Activated naive CD8-positive, alpha-beta T cell (primary cell): ENCODE data around the gene PIK3CG.
"Not testable (repeated sequence)": the region's sequence is repeated elsewhere in the genome, so short reads cannot be mapped to it uniquely, and the experiment has no call there.

Experiments
- H3K27ac Mint-ChIP-seq: one replicate; pipeline ENCODE4 v1.8.0; 2021; ENCODE audit warnings: mixed read lengths
- H3K27me3 Mint-ChIP-seq: one replicate; pipeline ENCODE4 v1.8.0; 2021; ENCODE audit warnings: mixed read lengths
- H3K36me3 Mint-ChIP-seq: one replicate; pipeline ENCODE4 v1.8.0; 2021; ENCODE audit warnings: mixed read lengths
- H3K4me1 Mint-ChIP-seq: one replicate; pipeline ENCODE4 v1.8.0; 2021; ENCODE audit warnings: low read depth, mixed read lengths
- H3K4me3 Mint-ChIP-seq: one replicate; pipeline ENCODE4 v1.8.0; 2021; ENCODE audit warnings: mild to moderate bottlenecking, mixed read lengths
- H3K9me3 Mint-ChIP-seq: one replicate; pipeline ENCODE4 v1.8.0; 2021; ENCODE audit warnings: low read depth, mixed read lengths

Gene PIK3CG

DNA sequence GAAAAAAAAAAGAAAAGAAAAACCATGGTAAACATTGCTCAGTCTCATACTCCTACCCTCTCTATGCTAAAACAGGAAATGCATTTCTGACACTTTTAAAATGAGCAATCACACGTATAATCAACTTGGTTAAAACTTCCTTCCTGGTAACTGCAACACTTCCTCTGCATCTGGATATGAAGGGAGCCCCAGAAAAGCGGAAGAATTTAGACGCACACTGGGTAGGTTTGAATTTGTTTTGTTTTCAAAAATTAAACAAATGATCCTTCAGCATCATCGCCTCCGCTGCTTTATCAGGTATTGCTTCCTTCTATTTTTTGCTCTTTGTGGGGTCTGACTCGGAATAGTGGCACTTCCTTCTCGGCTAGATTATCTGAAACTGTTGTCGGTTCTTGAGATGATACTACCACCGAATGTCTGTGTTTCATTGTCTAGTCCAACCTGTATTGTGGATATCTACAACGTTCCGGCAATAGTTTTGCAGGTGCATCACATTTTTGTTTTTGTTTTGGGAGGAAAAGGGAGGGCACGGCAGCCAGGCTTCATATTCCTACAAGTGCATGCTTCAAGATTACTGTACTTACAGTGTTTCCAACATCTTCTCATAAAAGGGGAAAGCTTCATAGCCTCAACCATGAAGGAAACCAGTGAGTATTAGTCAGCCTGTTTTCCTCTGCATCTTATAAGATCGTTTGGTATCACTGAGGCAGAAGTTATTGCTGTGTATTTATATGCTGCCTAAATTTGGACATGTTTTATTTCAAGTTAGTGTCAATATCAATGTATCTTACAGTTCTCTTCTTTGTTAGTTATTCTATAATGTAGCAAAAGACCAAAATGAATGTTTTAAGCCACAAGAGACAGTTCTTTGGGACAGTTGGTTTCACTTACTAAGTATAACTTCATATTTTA is at the start of gene PIK3CG:
Gene PIK3CG, plus strand, starts transcription at position 153 of the 912 bp plus-strand sequence. CDS start 2,280 bp downstream, outside the sequence.
- no peaks in the 10 kb centered on the region for H3K9me3 Mint-ChIP-seq
- H3K27ac Mint-ChIP-seq: peak within 1 kb of the TSS; percentile 92
- H3K36me3 Mint-ChIP-seq: peaks cover 19% of the 10 kb centered on the region
- peak within 1 kb of the TSS; percentile 95 for H3K4me3 Mint-ChIP-seq
- H3K4me1 Mint-ChIP-seq: peaks cover 79% of the 10 kb centered on the region
- H3K27me3 Mint-ChIP-seq: no peaks in the 10 kb centered on the region

DNA sequence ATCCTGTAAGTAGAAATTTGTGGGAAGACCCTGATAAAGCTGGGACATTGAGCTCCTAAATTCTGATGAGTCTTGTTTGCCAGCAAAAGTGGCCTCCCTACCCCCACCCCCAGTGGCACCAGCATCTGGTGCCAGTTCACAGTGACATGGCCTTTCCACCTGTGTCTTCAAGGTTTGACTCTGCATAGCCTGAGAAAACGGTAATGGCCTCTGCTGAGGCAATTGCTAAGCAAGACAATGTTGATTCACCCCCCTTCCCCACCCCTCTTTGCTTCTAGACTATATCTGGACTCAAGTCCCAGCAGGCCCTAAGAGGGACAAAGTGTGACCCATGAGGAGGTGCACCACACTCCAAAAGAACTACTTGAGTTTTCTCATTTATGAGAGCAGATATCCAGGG is 48.0 kb upstream of the PIK3CG start:
- Mint-ChIP-seq H3K27ac (no peak overlapping the region), H3K27me3 (no peaks in the 10 kb centered on the region), H3K4me3 (no peak overlapping the region), H3K36me3 (no peaks in the 10 kb centered on the region), H3K4me1 (no peaks in the 10 kb centered on the region), H3K9me3 (no peaks in the 10 kb centered on the region)

DNA sequence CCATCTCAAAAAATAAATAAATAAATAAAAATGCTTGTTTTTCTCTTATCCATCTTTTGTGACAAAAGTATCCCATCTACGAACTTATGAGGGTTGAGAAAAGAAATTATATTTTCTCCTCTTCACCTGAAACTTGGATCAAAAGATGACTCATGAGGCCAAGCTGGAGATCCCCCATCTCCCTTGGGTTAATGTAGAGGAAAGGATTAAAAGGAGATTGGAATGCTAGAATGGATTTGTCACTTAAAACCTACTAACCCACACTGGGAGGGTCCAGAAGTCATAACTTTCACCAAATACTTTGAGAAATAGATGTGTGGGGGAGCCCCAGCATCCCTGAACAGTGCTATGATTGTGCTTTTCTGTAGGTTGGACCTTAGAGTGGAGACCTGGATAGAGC is 46.3 kb upstream of the PIK3CG start:
- H3K36me3 Mint-ChIP-seq: no peaks in the 10 kb centered on the region
- H3K4me3 Mint-ChIP-seq: no peak overlapping the region
- H3K27ac Mint-ChIP-seq: no peak overlapping the region
- H3K27me3 Mint-ChIP-seq: no peaks in the 10 kb centered on the region
- H3K9me3 Mint-ChIP-seq: no peaks in the 10 kb centered on the region
- no peaks in the 10 kb centered on the region for H3K4me1 Mint-ChIP-seq

DNA sequence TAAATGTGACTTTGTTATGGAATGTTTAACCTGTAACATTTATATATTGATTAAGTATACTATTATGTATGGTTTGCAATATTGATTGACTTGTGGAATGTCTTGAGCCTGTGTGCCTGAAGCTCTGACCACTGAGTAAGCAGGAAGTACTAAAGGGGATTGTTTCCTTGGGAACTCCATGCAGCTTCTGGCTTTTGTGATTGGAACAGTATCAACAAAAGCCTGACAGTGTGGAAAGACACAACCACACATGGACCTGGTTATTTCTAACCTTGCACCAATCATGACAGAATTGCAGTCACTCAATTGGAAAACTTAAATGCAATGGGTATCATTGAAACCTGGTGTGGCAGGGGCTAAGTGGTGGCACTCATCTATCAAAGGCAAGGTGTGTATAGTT is 45.5 kb upstream of the PIK3CG start:
- Mint-ChIP-seq H3K4me1 (no peaks in the 10 kb centered on the region), H3K27me3 (no peaks in the 10 kb centered on the region)

DNA sequence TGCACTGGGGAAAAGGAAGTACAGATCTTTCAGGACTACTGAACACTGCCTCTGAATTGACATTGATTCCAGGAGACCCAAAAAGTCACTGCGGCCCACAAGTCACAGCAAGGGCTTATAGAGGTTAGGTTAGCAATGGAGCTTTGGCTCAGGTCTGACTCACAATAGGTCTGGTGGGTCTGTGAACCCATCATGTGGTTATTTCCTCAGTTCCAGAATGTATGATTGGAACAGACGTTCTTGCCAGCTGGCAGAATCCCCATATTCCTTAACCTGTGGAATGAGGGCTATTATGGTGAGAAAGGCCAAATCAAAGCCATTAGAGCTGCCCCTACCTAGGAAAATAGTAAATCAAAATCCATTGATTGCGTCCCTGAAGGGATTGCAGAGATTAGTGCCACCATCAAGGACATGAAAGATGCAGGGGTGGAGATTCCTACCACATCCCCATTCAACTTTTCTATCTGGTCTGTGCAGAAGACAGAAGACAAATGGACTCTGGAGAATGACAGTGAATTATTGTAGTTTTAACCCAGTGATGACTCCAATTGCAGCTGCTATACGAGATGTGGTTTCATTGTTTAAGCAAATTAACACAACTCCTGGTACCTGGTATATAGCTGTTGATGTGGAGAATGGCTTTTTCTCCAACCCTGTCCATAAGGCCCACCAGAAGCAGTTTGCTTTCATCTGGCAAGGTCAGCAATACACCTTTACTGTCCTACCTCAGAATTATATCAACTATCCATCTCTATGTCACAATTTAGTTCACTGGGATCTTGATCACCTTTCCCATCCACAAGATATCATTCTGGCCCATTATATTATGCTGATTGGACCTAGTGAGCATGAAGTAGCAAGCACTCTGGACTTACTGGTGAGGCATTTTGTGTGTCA is 44.5 kb upstream of the PIK3CG start:
- Mint-ChIP-seq H3K4me3 (no peak overlapping the region), H3K27me3 (no peaks in the 10 kb centered on the region), H3K9me3 (no peaks in the 10 kb centered on the region), H3K36me3 (no peaks in the 10 kb centered on the region), H3K27ac (no peak overlapping the region), H3K4me1 (no peaks in the 10 kb centered on the region)

More for the DNA sequence above, 45.5 kb upstream of the PIK3CG start:
- H3K9me3 Mint-ChIP-seq: no peaks in the 10 kb centered on the region
- H3K4me3 Mint-ChIP-seq: no peak overlapping the region
- H3K27ac Mint-ChIP-seq: no peak overlapping the region
- no peaks in the 10 kb centered on the region for H3K36me3 Mint-ChIP-seq

DNA sequence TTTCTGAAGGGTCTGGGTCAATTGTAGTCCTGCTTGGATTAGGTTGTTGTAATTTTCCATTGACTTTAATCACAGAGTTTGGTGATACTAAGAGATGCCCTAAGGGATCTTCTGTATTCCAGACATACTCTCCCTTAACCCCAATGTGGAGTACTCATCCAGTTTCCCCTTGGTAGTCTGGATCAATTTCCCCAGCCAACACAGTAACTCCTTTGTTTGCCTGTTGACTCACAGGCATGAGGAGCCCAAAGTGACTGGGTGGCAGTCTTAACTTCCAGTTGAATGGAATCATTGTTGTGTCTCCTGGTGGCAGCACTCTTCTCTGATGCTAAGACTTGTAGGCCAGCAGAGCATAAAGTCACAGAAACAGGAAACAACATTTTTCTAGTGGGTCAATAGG is 41.5 kb upstream of the PIK3CG start:
- H3K4me3 Mint-ChIP-seq: no peak overlapping the region
- no peaks in the 10 kb centered on the region for H3K27me3 Mint-ChIP-seq
- no peak overlapping the region for H3K27ac Mint-ChIP-seq
- no peaks in the 10 kb centered on the region for H3K36me3 Mint-ChIP-seq
- H3K4me1 Mint-ChIP-seq: no peaks in the 10 kb centered on the region
- no peaks in the 10 kb centered on the region for H3K9me3 Mint-ChIP-seq

DNA sequence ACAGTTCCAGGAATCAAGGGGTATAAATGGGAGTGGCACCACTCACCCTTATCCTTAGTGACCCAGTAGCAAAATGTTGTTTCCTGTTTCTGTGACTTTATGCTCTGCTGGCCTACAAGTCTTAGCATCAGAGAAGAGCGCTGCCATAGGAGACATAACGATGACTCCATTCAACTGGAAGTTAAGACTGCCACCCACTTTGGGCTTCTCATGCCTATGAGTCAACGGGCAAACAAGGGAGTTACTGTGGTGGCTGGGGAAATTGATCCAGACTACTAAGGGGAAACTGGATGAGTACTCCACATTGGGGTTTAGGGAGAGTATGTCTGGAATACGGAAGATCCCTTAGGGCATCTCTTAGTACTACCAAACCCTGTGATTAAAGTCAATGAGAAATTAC is 40.6 kb upstream of the PIK3CG start:
- Mint-ChIP-seq H3K9me3 (peaks cover under 1% of the 10 kb centered on the region), H3K36me3 (no peaks in the 10 kb centered on the region), H3K4me3 (no peak overlapping the region), H3K27ac (no peak overlapping the region), H3K4me1 (no peaks in the 10 kb centered on the region), H3K27me3 (no peaks in the 10 kb centered on the region)

DNA sequence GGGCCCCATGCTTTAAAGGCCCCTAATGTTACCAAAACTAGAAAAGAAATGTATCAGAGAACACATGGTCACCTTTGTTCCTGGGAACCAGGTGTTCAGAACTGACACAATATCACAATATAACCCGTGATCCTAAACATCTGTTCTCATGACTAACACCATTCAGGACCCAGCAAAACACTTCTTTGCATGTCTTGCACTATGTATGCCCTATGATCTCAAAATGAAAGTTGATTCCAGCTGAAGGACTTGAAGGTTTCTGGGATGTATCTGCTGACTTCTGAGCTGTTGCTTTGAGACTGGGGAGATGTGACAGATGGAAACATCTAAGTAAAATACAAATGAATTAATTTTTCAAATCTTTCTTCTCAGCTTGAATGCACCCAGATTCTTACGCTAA is 37.5 kb upstream of the PIK3CG start:
- H3K36me3 Mint-ChIP-seq: peaks cover 2% of the 10 kb centered on the region
- H3K27ac Mint-ChIP-seq: no peak overlapping the region
- H3K9me3 Mint-ChIP-seq: peaks cover 14% of the 10 kb centered on the region
- no peaks in the 10 kb centered on the region for H3K27me3 Mint-ChIP-seq
- H3K4me3 Mint-ChIP-seq: no peak overlapping the region
- no peaks in the 10 kb centered on the region for H3K4me1 Mint-ChIP-seq

DNA sequence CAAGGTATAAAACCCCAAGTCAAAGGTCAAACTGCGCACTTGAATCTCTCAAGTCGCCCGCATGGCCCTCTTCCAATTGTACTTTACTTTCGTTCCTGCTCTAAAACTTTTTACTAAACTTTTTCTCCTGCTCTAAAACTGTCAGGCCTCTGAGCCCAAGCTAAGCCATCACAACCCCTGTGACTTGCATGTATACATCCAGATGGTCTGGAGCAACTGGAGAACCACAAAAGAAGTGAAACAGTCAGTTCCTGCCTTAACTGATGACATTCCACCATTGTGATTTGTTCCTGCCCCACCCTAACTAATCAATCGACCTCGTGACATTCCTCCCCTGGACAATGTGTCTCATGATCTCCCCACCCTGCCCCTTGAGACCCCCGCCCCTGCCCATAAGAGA is 35.6 kb upstream of the PIK3CG start:
- Mint-ChIP-seq H3K27ac (no peak overlapping the region), H3K4me1 (no peaks in the 10 kb centered on the region), H3K4me3 (no peak overlapping the region), H3K27me3 (no peaks in the 10 kb centered on the region), H3K36me3 (peaks cover 2% of the 10 kb centered on the region), H3K9me3 (peaks cover 14% of the 10 kb centered on the region)

DNA sequence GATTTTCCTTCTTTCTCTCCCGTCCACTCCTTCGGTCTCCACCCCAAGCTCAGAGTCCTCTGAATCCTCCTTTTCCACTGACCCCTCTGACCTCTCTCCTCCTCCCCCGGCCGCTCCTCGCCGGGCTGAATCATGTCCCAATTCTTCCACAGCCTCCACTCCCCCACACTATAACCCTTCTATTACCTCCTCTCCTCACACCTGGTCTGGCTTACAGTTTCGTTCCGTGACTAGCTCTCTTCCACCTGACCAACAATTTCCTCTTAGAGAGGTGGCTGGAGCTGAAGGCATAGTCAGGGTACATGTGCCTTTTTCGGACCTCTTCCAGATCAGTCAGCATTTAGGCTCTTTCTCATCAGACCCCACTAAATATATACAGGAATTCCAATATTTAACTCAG is 34.2 kb upstream of the PIK3CG start:
- H3K36me3 Mint-ChIP-seq, H3K4me1 Mint-ChIP-seq, H3K4me3 Mint-ChIP-seq: not testable (repeated sequence)

DNA sequence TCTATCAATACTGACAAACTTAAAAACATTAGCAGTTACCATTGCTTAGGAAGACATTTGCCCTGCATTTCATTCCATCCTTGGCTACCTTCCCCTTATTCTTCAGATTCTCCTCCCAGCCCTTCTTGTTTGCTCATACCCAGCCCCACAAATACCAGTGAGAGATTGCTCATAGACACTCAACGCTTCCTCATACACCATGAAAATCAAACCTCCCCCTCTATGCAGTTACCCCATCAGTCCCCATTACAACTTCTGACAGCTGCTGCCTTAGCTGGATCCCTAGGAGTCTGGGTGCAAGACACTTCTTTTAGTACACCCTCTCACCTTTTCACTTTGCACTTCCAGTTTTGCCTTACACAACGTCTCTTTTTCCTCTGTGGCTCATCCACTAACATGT is 28.3 kb upstream of the PIK3CG start:
- Mint-ChIP-seq H3K9me3 (no peaks in the 10 kb centered on the region), H3K36me3 (no peaks in the 10 kb centered on the region), H3K27ac (no peak overlapping the region), H3K4me1 (peaks cover 5% of the 10 kb centered on the region), H3K27me3 (no peaks in the 10 kb centered on the region), H3K4me3 (no peak overlapping the region)

More for the DNA sequence above, 34.2 kb upstream of the PIK3CG start:
- H3K27ac Mint-ChIP-seq, H3K27me3 Mint-ChIP-seq: not testable (repeated sequence)
- peaks cover 14% of the 10 kb centered on the region for H3K9me3 Mint-ChIP-seq

DNA sequence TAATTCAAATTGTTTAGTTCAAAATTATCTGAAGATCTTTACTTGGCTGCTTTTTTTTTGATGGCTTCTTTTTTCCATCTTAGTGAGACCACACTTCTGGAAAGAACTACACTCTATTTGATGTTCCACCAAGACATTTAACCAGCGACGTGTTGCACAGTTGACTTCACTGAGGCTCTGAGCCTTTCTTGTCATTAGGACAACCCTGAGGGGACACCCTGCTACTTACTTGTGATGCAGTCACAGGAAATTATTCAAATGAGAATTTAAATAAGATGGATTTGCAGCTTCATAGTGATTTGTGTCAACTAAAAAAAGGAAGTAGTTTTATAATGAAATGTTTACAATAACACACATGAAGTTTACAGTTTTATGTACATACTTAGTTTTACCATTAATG is 25.6 kb upstream of the PIK3CG start:
- H3K27ac Mint-ChIP-seq: no peak overlapping the region
- H3K27me3 Mint-ChIP-seq: no peaks in the 10 kb centered on the region
- H3K9me3 Mint-ChIP-seq: no peaks in the 10 kb centered on the region
- no peak overlapping the region for H3K4me3 Mint-ChIP-seq
- no peaks in the 10 kb centered on the region for H3K36me3 Mint-ChIP-seq
- H3K4me1 Mint-ChIP-seq: peaks cover 5% of the 10 kb centered on the region

DNA sequence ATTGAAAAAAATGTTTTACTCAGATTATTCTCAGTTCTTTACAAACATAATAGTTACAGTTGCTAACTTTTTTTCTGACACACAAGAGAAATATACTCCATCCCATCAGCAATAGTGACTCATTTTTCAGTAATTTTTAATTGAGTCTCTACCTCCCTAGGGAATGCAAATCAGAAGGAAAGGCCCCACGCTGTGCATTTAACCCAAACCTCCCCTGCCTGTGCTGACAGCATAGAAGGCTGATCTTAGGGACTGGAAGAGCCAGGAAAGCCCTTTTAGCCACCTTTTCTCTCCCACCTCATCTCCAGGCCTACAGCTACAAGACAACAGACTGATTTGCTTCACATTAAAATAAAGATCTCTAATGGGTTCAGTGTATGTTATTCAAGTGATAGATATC is 24.7 kb upstream of the PIK3CG start:
- Mint-ChIP-seq H3K36me3 (no peaks in the 10 kb centered on the region), H3K4me3 (no peak overlapping the region), H3K4me1 (peaks cover 5% of the 10 kb centered on the region), H3K27ac (no peak overlapping the region), H3K27me3 (no peaks in the 10 kb centered on the region), H3K9me3 (no peaks in the 10 kb centered on the region)

DNA sequence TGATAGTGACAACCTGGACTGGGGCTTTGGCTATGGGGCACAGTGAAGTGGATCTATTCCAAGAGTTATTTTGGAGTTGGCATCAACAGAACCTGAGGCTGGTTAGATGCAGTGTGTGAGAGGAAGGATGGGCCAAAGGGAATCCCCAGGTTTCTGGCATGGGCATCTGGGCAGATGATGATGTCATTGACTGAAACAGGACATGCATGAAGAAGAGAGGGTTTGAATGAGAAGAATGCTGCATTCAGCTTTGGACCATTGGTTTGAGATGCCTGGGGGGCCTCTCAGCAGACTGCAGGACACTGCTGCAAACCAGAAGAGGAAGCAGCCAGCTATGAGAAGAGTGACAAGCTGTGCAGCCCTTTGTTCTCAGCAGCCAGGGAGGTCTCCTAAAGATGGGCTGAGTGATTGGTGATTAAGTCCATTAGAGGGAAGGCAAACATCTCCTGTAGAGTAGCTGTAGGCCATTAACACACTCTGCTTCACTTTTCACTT is 23.1 kb upstream of the PIK3CG start:
- Mint-ChIP-seq H3K9me3 (no peaks in the 10 kb centered on the region), H3K4me1 (peaks cover 5% of the 10 kb centered on the region), H3K36me3 (no peaks in the 10 kb centered on the region), H3K27me3 (no peaks in the 10 kb centered on the region), H3K27ac (no peak overlapping the region), H3K4me3 (no peak overlapping the region)
